GM12878 (cell line): Measurements from ENCODE around the gene AGAP3. TPM values are rescaled to one million over a fixed set of nuclear protein-coding genes. Genes with fewer than 3 reads are reported as not detected.

Experiments
- ATAC-seq: fragments of 200-7000 bp; cut with Tn5 transposase; 3 replicates; pipeline ENCODE4 v1.9.1; 2020; ENCODE audit warnings: mild to moderate bottlenecking, moderate library complexity
- BruUV-seq: library from RNA; stranded (reverse); fragments of 400-500 nt; replicated peaks from 2 replicates; lab custom pipeline; 2021; lab: Mats Ljungman, UMichigan
- CTCF ChIA-PET: fragments of 300-600 bp; sonication (Branson Sonifier 250); formaldehyde crosslinking; extraction: SDS; loops from one replicate; lab custom pipeline; 2021; ENCODE audit warnings: inconsistent platforms; lab: Yijun Ruan, JAX
- POLR2A ChIA-PET: fragments of 350-600 bp; formaldehyde crosslinking; extraction: SDS; loops from one replicate; lab custom pipeline; 2021; ENCODE audit warnings: inconsistent platforms; lab: Charles Lee
- RAD21 ChIA-PET: fragments of 300-600 bp; sonication (Branson Sonifier 250); formaldehyde crosslinking; loops from one replicate; lab custom pipeline; 2023; ENCODE audit warnings: antibody characterized with exemption; ENCODE audit not compliant: unreplicated experiment; lab: Charles Lee
- SMC1A ChIA-PET: fragments of 300-600 bp; sonication (Branson Sonifier 250); formaldehyde crosslinking; loops from one replicate; lab custom pipeline; 2023; ENCODE audit not compliant: unreplicated experiment, uncharacterized antibody; lab: Charles Lee
- DNase-seq: peaks from one replicate; pipeline ENCODE4 v3.0.0-alpha.2; 2011; ENCODE audit warnings: low read depth, low spot score
- FAIRE-seq: peaks from 3 replicates; lab custom pipeline; 2011; peaks lifted over from hg19 to GRCh38; lab: Jason Lieb, UNC
- H2AFZ ChIP-seq: 2 replicates; pipeline ENCODE4 v1.6.0; 2011; ENCODE audit warnings: low read depth, low read length, control low read depth; ENCODE audit not compliant: control insufficient read depth
- H3K27ac ChIP-seq: 2 replicates; pipeline ENCODE4 v1.5.1; 2011; ENCODE audit warnings: control low read depth; ENCODE audit not compliant: control insufficient read depth, insufficient read depth
- H3K27me3 ChIP-seq, 2 experiments: replicated peaks in 1 of 2; 2 replicates each; pipeline versions ENCODE4 v1.6.0 to v1.6.1; 2011; ENCODE audit warnings: low read length in 1 of 2; ENCODE audit not compliant: control insufficient read depth in 2 of 2, insufficient read depth in 2 of 2
- H3K36me3 ChIP-seq, 2 experiments: 2 replicates each; pipeline ENCODE4 v1.5.1; 2011; ENCODE audit warnings: low read length in 1 of 2; ENCODE audit not compliant: control insufficient read depth in 2 of 2, insufficient read depth in 2 of 2
- H3K4me1 ChIP-seq: 2 replicates; pipeline ENCODE4 v1.6.1; 2011; ENCODE audit warnings: mild to moderate bottlenecking, low read length, moderate library complexity, mixed read lengths; ENCODE audit not compliant: control insufficient read depth, insufficient read depth
- H3K4me2 ChIP-seq: 2 replicates; pipeline ENCODE4 v1.6.0; 2011; ENCODE audit warnings: control low read depth; ENCODE audit not compliant: control insufficient read depth, insufficient read depth
- H3K4me3 ChIP-seq: fragments of 200-600 bp; sonication (generic); 2 replicates; pipeline ENCODE4 v1.5.1; 2016
- H3K79me2 ChIP-seq: 2 replicates; pipeline ENCODE4 v1.6.0; 2011; ENCODE audit warnings: low read length; ENCODE audit not compliant: control insufficient read depth, insufficient read depth
- H3K9ac ChIP-seq: 2 replicates; pipeline ENCODE4 v1.8.0; 2011; ENCODE audit warnings: low read length, control low read depth, mixed read lengths; ENCODE audit not compliant: control insufficient read depth, insufficient read depth
- H3K9me3 ChIP-seq: replicated peaks from 3 replicates; pipeline ENCODE4 v1.5.1; 2011; ENCODE audit warnings: mild to moderate bottlenecking, low read length; ENCODE audit not compliant: control insufficient read depth, insufficient read depth
- H4K20me1 ChIP-seq: 2 replicates; pipeline ENCODE4 v1.6.0; 2011; ENCODE audit not compliant: control insufficient read depth, insufficient read depth
- BRCA1 ChIP-seq: IDR thresholded peaks from 2 replicates; pipeline ENCODE4 v1.6.1; 2011; ENCODE audit warnings: low read depth, low read length, improper control_type of control experiment
- FOXK2 ChIP-seq: fragments of 450-650 bp; IDR thresholded peaks from 2 replicates; pipeline ENCODE4 v1.6.1; 2017; ENCODE audit warnings: mild to moderate bottlenecking, moderate library complexity
- KLF5 ChIP-seq: fragments of 450-650 bp; IDR thresholded peaks from 2 replicates; pipeline ENCODE4 v1.6.1; 2014; ENCODE audit warnings: mild to moderate bottlenecking; ENCODE audit not compliant: partially characterized antibody
- MEF2B ChIP-seq: fragments of 450-650 bp; IDR thresholded peaks from 2 replicates; pipeline ENCODE4 v1.6.1; 2018; ENCODE audit warnings: mild to moderate bottlenecking, moderate library complexity; ENCODE audit not compliant: partially characterized antibody, poor library complexity, severe bottlenecking
- NRF1 ChIP-seq: conservative IDR thresholded peaks from 2 replicates; pipeline ENCODE4 v1.6.1; 2011; ENCODE audit warnings: mild to moderate bottlenecking, low read depth, low read length, improper control_type of control experiment
- PRDM15 ChIP-seq: fragments of 450-650 bp; formaldehyde crosslinking; IDR thresholded peaks from 2 replicates; pipeline ENCODE4 v1.4.0; 2020; ENCODE audit warnings: mild to moderate bottlenecking, moderate library complexity
- SMAD1 ChIP-seq: fragments of 450-650 bp; IDR thresholded peaks from 2 replicates; pipeline ENCODE4 v1.6.1; 2018; ENCODE audit warnings: mild to moderate bottlenecking, low read depth; ENCODE audit not compliant: partially characterized antibody
- SREBF1 ChIP-seq: IDR thresholded peaks from 2 replicates; pipeline ENCODE4 v1.6.1; 2012; ENCODE audit warnings: mild to moderate bottlenecking, low read length
- SREBF2 ChIP-seq: IDR thresholded peaks from 2 replicates; pipeline ENCODE4 v1.6.1; 2012; ENCODE audit warnings: mild to moderate bottlenecking, low read length
- USF1 ChIP-seq: IDR thresholded peaks from 2 replicates; pipeline ENCODE4 v1.6.1; 2011; ENCODE audit warnings: borderline replicate concordance, low read depth, mild to moderate bottlenecking, moderate library complexity, mixed read lengths, low read length; ENCODE audit not compliant: insufficient read depth; ENCODE audit errors: extremely low read length
- ZNF217 ChIP-seq: fragments of 450-650 bp; IDR thresholded peaks from 2 replicates; pipeline ENCODE4 v1.6.1; 2017; ENCODE audit warnings: antibody characterized with exemption, mild to moderate bottlenecking
- ZNF592 ChIP-seq: fragments of 450-650 bp; IDR thresholded peaks from 2 replicates; pipeline ENCODE4 v1.6.1; 2017; ENCODE audit warnings: mild to moderate bottlenecking, moderate library complexity
- ZZZ3 ChIP-seq: IDR thresholded peaks from 2 replicates; pipeline ENCODE4 v1.6.1; 2011; ENCODE audit warnings: low read depth; ENCODE audit not compliant: control insufficient read depth, insufficient read length
- WGBS: methylation state at CpG from one replicate; pipeline ENCODE4 v1.1.6; 2016; ENCODE audit warnings: low lambda C conversion rate; ENCODE audit not compliant: insufficient replicate concordance, insufficient coverage; ENCODE audit errors: missing lambda C conversion rate; 5-methylcytosine and 5-hydroxymethylcytosine counted together
- in situ Hi-C: fragments of 300-500 bp; cut with MboI; formaldehyde crosslinking; loops from 9 replicates; pipeline ENCODE4 v1.14.3; 2018; ENCODE audit warnings: mixed read lengths
- intact Hi-C: fragments of 100-400 bp; cut with micrococcal nuclease; formaldehyde crosslinking; loops from one replicate; pipeline ENCODE4 v1.14.2; 2022; ENCODE audit not compliant: unreplicated experiment
- polyA plus RNA-seq, 11 experiments: library from polyadenylated mRNA; depleted of rRNA in 4 of 11; unstranded in 6 of 11; stranded (reverse) in 5 of 11; fragments of >200 nt; fragmentation: Nextera tagmentation in 4 of 11; fragmentation: Illumina TruSeq in 1 of 11; extraction: Ambion mirVana in 4 of 11; extraction: Trizol in 1 of 11; gene quantifications; 1 replicate in 1 of 11; 2 replicates in 10 of 11; pipeline versions ENCODE4 v1.2.1 to v1.2.3, GENCODE V29; 2011 to 2016; ENCODE audit warnings: inconsistent platforms in 2 of 11, missing spikeins in 2 of 11, low read depth in 1 of 11
- total RNA-seq, 4 experiments: library from RNA; depleted of rRNA in 3 of 4; stranded (reverse); fragments of >200 nt in 3 of 4; fragmentation: Illumina TruSeq in 1 of 4; extraction: Trizol in 1 of 4; gene quantifications; 2 replicates each; pipeline versions ENCODE4 v1.2.1 to v1.2.3, GENCODE V29; 2013 to 2021

Gene AGAP3
- total and polyA plus RNA-seq, 10 of the 15 experiments (the other 5 are each of a cell fraction or from before 2014, with no cell fraction given), result 1.8 to 68.1 (median 15.7) TPM

GRCh38 chr7:151099486-151100211 is 13.4 kb downstream of the AGAP3 start (continued):
- TF ChIP-seq FOXK2, result no peak

GRCh38 chr7:151100921-151101320 is 14.6 kb downstream of the AGAP3 start:
- WGBS, result 76% methylated on average over 10 of the region's 10 CpGs
- no peak overlapping the region for H3K4me2 ChIP-seq
- H3K9ac ChIP-seq, result no peak overlapping the region
- CTCF ChIA-PET, result no interaction called here
- ATAC-seq (no peak), FAIRE-seq (no peak), DNase-seq (no peak)
- RAD21 ChIA-PET, result no interaction called here
- H3K4me1 ChIP-seq, result no peaks in the 10 kb centered on the region
- POLR2A ChIA-PET, result no interaction called here
- SMC1A ChIA-PET, result no interaction called here
- no peak overlapping the region for H2AFZ ChIP-seq
- in situ Hi-C loops, result no loop called here
- H4K20me1 ChIP-seq, result no peaks in the 10 kb centered on the region; the same call in 1 of the 2 replicates
- intact Hi-C loops, result no loop called here
- no peaks in the 10 kb centered on the region for H3K27me3 ChIP-seq
- no peak overlapping the region for H3K27ac ChIP-seq
- no TSS peak for BruUV-seq
- peaks cover 10% of the 10 kb centered on the region for H3K79me2 ChIP-seq
- H3K9me3 ChIP-seq, result no peaks in the 10 kb centered on the region
- H3K36me3 ChIP-seq, result peaks cover 4 to 7% of the 10 kb centered on the region in 2 experiments; a peak in 3 of 4 replicates
- H3K4me3 ChIP-seq, result no peak overlapping the region
- TF ChIP-seq SREBF2, result no peak
- no peak for TF ChIP-seq USF1
- TF ChIP-seq NRF1, result no peak
- no peak for TF ChIP-seq ZNF217
- no peak for TF ChIP-seq BRCA1
- no peak for TF ChIP-seq SMAD1
- no peak for TF ChIP-seq SREBF1
- no peak for TF ChIP-seq ZZZ3
- TF ChIP-seq KLF5, result no peak
- TF ChIP-seq ZNF592, result no peak
- no peak for TF ChIP-seq PRDM15 (CRISPR knock-in tag)
- no peak for TF ChIP-seq MEF2B
